Measurements from ENCODE around the gene TUSC2.

DNA sequence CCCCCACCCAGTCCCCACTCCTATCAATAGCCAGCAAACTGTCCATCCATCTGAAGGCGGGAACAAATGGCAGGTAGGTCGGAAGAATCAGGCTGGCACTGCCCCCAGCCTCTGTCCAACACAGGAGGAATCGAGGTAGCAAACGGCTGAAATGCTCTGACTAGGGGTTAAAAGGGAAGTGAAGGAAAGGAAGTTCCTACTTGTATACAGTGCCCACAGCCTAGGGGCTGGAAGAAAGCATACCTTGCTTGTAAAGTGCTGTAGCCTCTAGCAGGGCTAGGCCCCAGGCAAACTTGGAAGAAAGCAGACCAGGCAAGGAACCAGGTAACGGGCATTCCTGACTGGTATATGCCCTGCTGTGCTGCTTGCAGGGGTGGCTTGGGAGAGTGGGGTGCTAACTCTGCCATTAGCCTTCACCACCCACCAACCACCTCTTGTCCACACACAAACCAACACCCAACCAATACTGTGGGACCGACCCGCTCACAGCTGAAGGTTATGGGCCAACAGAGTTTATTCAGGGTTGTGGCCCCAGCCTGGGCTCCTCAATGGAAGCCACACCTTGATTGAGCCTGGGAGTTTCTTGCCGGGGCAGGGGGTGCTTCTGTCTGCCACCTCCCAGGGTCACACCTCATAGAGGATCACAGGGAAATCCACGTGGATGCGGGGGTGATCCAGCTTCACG is 2.4 kb downstream of the TUSC2 start:
- TF ChIP-seq EZH2 (IDR thresholded peaks at IDR 0.05) (no peak), POLR2AphosphoS5 (IDR thresholded peaks at IDR 0.05; ENCODE audit: borderline replicate concordance, low read depth, low read length) (no peak)
